Stomach (tissue), 9 donors: ENCODE results near the gene MYOG. TPM values are rescaled to one million over a fixed set of nuclear protein-coding genes. Genes with fewer than 3 reads are reported as not detected.

Experiments used
- DNase-seq, 2 donors: peaks; one replicate each; pipeline versions ENCODE4 v3.0.0 to v3.0.0-alpha.2; 2013 to 2019
- H3K27ac ChIP-seq, 5 donors: fragments of 200-600 bp in 4 of 5; sonication (generic) in 4 of 5; one replicate each; pipeline ENCODE4 v1.5.1; 2013 to 2019; ENCODE audit warnings: mild to moderate bottlenecking in 1 of 5, moderate library complexity in 1 of 5
- H3K27me3 ChIP-seq, 3 donors: fragments of 200-600 bp; sonication (generic); one replicate each; pipeline ENCODE4 v1.5.1; 2017 to 2019; ENCODE audit warnings: mixed run types in 1 of 3
- H3K36me3 ChIP-seq, 4 donors: fragments of 200-600 bp; sonication (generic); 1 replicate in 3 of 4; 2 replicates in 1 of 4; pipeline ENCODE4 v1.5.1; 2016 to 2019
- H3K4me1 ChIP-seq, 4 donors: fragments of 200-600 bp; sonication (generic); one replicate each; pipeline ENCODE4 v1.5.1; 2016 to 2019
- H3K4me3 ChIP-seq, 4 donors: fragments of 200-600 bp; sonication (generic) in 3 of 4; one replicate each; pipeline ENCODE4 v1.5.1; 2016 to 2019; ENCODE audit warnings: mild to moderate bottlenecking in 1 of 4
- H3K9me3 ChIP-seq, 4 donors: fragments of 200-600 bp; sonication (generic); one replicate each; pipeline ENCODE4 v1.5.1; 2016 to 2019
- EP300 ChIP-seq: sonication (generic); formaldehyde crosslinking; IDR thresholded peaks from one replicate; pipeline ENCODE4 v1.6.1; 2017; ENCODE audit warnings: antibody characterized with exemption
- POLR2A ChIP-seq, 4 donors: fragments of 450-650 bp; IDR thresholded peaks; one replicate each; pipeline ENCODE4 v1.6.1; 2016; ENCODE audit warnings: antibody characterized with exemption in 4 of 4, control low read depth in 2 of 4, mild to moderate bottlenecking in 1 of 4, moderate library complexity in 1 of 4
- POLR2AphosphoS5 ChIP-seq, 3 donors: sonication (generic); formaldehyde crosslinking; IDR thresholded peaks; one replicate each; pipeline ENCODE4 v1.6.1; 2016; ENCODE audit warnings: antibody characterized with exemption in 3 of 3
- WGBS, 5 donors: extraction: QIAGEN DNeasy Blood & Tissue Kit in 3 of 5; methylation state at CpG; one replicate each; pipeline versions ENCODE4 v1.1.5 to v1.1.7; 2013 to 2018; 5-methylcytosine and 5-hydroxymethylcytosine counted together
- intact Hi-C: fragments of 100-400 bp; cut with DNase I; formaldehyde crosslinking; loops from one replicate; pipeline ENCODE4 v1.15.1; 2023; ENCODE audit warnings: low total_unique reads
- polyA plus RNA-seq, 3 donors: library from polyadenylated mRNA; stranded (reverse); fragments of 200-250 nt; gene quantifications; one replicate each; pipeline ENCODE4 v1.2.3, GENCODE V29; 2013
- total RNA-seq, 5 donors: library from RNA; depleted of rRNA; stranded (reverse); fragments of >200 nt; gene quantifications; one replicate each; pipeline versions ENCODE4 v1.1.0 to v1.2.3, GENCODE V29; 2014 to 2016
- TF ChIP-seq, protein P1 (sequence below), 7 experiments: fragments of 450-650 bp in 4 of 7; fragments of 200-600 bp in 3 of 7; sonication (generic) in 3 of 7; IDR thresholded peaks; one replicate each; pipeline ENCODE4 v1.5.1; 2016 to 2019; ENCODE audit warnings: antibody characterized with exemption in 7 of 7, control low read depth in 2 of 7, mild to moderate bottlenecking in 1 of 7
- donor health status: healthy with polysubstance abuse.
- donor health status: Bipolar disorder and iron deficiency.
- donor health status: healthy.

The MYOG gene
- total and polyA plus RNA-seq, 8 donors: not detected

DNA sequence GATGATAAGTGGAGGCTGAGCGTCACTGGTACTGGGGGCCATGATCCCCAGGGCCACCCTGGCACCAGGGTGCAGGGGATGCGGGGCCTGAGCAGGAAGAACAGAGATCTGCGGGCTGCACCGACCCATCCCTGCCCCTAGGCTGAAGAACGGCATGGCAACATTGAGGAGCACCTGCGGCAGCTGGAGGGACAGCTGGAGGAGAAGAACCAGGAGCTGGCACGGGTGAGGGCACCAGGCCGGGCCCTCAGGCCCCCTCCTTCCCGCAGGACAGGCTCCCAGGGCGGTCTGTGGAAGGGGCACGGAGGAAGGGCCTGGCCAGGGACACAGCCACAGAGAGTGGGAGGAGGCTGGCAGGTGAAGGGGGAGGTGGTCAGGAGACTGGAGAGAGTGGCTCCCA is 37.7 kb downstream of the MYOG start:
- H3K4me3 ChIP-seq: no peak overlapping the region
- intact Hi-C loops: no loop called here
- 83 to 92% (median 87%) methylated on average over 10 to 11 of the region's 11 CpGs for WGBS, 5 donors

DNA sequence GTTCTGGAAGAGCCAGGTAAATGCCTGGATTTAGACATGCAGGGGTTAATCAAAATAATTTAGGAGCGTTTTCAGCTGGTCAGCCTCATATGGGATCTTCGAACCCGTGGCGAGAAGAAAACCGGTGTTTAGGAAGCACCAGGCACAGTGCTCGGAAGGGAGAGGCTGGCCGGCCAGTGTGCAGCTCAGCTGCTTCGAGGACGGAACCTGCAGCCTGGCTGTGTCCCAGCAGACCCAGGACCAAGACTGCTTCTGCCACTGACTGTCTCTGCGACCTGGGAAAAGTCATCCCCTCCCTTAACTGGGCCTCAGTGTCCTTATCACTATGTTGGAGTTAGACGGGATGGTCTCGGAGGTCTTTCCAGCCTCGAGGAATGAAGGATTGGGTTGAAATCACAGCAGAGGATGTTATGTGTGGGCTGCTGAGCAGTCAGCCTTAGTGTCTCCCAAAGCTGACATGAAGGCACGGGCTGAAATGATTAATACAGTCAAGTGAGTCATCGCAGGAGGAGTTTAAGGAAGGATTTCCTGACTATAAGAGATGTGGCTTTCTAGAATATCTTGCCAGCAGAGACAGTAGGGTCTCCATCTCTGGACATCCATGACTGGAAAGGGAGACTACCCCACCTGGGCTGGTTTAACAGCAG is 38.7 kb downstream of the MYOG start:
- Histone ChIP-seq H3K9me3 (no peaks in the 10 kb centered on the region), H3K27me3 (peaks cover 0 to 31% (median 4%) of the 10 kb centered on the region in 3 donors), H3K4me1 (peaks cover 0 to 6% (median 2%) of the 10 kb centered on the region in 4 donors), H3K27ac (no peak overlapping the region), H3K4me3 (no peak overlapping the region), H3K36me3 (no peaks in the 10 kb centered on the region)
- TF ChIP-seq, protein P1, sequence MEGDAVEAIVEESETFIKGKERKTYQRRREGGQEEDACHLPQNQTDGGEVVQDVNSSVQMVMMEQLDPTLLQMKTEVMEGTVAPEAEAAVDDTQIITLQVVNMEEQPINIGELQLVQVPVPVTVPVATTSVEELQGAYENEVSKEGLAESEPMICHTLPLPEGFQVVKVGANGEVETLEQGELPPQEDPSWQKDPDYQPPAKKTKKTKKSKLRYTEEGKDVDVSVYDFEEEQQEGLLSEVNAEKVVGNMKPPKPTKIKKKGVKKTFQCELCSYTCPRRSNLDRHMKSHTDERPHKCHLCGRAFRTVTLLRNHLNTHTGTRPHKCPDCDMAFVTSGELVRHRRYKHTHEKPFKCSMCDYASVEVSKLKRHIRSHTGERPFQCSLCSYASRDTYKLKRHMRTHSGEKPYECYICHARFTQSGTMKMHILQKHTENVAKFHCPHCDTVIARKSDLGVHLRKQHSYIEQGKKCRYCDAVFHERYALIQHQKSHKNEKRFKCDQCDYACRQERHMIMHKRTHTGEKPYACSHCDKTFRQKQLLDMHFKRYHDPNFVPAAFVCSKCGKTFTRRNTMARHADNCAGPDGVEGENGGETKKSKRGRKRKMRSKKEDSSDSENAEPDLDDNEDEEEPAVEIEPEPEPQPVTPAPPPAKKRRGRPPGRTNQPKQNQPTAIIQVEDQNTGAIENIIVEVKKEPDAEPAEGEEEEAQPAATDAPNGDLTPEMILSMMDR (IDR thresholded peaks at IDR 0.05): no peak
- TF ChIP-seq POLR2A (IDR thresholded peaks at IDR 0.05) (no peak), POLR2AphosphoS5 (IDR thresholded peaks at IDR 0.05) (no peak), EP300 (no peak)
- WGBS, 5 donors: 59 to 67% (median 62%) methylated on average over 15 of the region's 15 CpGs
- DNase-seq: peak in 1 of 2 donors; percentile 67
- intact Hi-C loops: no loop called here

More for the DNA sequence above, 37.7 kb downstream of the MYOG start:
- TF ChIP-seq POLR2A (IDR thresholded peaks at IDR 0.05) (no peak), POLR2AphosphoS5 (IDR thresholded peaks at IDR 0.05) (no peak)
- H3K36me3 ChIP-seq: no peaks in the 10 kb centered on the region
- H3K4me1 ChIP-seq: peaks cover 0 to 6% (median 2%) of the 10 kb centered on the region in 4 donors
- DNase-seq: no peak
- no peaks in the 10 kb centered on the region for H3K9me3 ChIP-seq
- no peak overlapping the region for H3K27ac ChIP-seq
- H3K27me3 ChIP-seq: peaks cover 0 to 34% (median 4%) of the 10 kb centered on the region in 3 donors

DNA sequence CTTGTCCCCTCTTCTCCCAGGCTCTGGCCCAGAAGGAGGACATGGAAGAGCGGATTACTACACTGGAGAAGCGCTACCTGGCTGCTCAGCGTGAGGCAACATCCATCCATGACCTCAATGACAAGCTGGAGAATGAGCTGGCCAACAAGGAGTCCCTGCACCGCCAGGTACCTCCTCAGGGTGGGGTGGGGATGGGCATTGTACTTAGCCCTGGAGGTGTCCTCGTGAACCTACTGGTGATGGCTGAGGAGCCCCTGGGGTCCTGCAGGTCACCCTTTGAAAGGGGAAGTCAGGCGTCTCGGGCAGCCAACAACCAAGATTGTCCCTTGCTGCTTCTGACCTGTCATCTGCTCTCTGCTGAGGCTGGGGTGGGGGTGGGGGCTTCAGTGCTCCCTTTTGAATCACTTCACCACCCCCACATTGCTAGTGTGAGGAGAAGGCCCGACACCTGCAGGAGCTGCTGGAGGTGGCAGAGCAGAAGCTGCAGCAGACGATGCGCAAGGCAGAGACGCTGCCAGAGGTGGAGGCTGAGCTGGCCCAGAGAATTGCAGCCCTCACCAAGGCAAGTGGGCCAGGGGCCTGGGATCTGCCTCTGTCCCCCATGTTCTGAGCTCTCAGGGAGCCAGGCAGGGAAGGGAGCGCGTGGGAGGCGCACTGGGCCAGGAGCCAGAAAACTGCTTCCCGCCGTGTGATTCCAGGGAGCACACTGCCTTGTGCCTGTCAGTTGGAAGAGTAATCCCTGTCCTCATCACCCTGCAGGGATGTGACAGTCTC is 39.8 kb downstream of the MYOG start:
- WGBS, 5 donors: 74 to 86% (median 83%) methylated on average over 16 of the region's 16 CpGs
- no peaks in the 10 kb centered on the region for H3K36me3 ChIP-seq
- H3K9me3 ChIP-seq: no peaks in the 10 kb centered on the region
- no peak overlapping the region for H3K27ac ChIP-seq
- no peak overlapping the region for H3K4me3 ChIP-seq
- peak in 1 of 2 donors; percentile 57 for DNase-seq
- intact Hi-C loops: no loop called here
- peaks cover 0 to 6% (median 2%) of the 10 kb centered on the region in 4 donors for H3K4me1 ChIP-seq
- peaks cover 0 to 25% (median 4%) of the 10 kb centered on the region in 3 donors for H3K27me3 ChIP-seq
- TF ChIP-seq, protein P1 (IDR thresholded peaks at IDR 0.05): no peak
- TF ChIP-seq EP300 (no peak), POLR2A (IDR thresholded peaks at IDR 0.05) (no peak), POLR2AphosphoS5 (IDR thresholded peaks at IDR 0.05) (no peak)

DNA sequence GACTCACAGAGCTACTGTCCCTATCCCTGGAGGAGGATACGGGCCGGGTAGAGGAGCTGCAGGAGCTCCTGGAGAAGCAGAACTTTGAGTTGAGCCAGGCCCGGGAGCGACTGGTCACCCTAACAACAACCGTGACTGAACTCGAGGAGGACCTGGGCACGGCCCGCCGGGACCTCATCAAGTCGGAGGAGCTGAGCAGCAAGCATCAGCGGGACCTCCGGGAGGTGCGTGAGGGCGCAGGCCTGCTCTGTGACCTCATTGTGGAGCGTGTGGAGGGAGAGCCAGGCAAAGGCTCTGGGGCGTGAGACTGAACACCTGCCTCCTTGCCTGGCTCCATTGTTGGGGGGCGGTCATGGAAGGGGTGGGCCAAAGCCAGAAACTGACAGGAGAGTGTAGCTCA is 40.5 kb downstream of the MYOG start:
- Histone ChIP-seq H3K27ac (no peak overlapping the region), H3K36me3 (no peaks in the 10 kb centered on the region), H3K4me1 (peaks cover 0 to 6% (median 2%) of the 10 kb centered on the region in 4 donors), H3K27me3 (peaks cover 0 to 25% (median 4%) of the 10 kb centered on the region in 3 donors), H3K4me3 (no peak overlapping the region), H3K9me3 (no peaks in the 10 kb centered on the region)
- intact Hi-C loops: no loop called here
- TF ChIP-seq POLR2AphosphoS5 (IDR thresholded peaks at IDR 0.05) (no peak), EP300 (no peak), POLR2A (IDR thresholded peaks at IDR 0.05) (no peak)
- no peak for DNase-seq
- WGBS, 5 donors: 86 to 92% (median 92%) methylated on average over 17 of the region's 17 CpGs

DNA sequence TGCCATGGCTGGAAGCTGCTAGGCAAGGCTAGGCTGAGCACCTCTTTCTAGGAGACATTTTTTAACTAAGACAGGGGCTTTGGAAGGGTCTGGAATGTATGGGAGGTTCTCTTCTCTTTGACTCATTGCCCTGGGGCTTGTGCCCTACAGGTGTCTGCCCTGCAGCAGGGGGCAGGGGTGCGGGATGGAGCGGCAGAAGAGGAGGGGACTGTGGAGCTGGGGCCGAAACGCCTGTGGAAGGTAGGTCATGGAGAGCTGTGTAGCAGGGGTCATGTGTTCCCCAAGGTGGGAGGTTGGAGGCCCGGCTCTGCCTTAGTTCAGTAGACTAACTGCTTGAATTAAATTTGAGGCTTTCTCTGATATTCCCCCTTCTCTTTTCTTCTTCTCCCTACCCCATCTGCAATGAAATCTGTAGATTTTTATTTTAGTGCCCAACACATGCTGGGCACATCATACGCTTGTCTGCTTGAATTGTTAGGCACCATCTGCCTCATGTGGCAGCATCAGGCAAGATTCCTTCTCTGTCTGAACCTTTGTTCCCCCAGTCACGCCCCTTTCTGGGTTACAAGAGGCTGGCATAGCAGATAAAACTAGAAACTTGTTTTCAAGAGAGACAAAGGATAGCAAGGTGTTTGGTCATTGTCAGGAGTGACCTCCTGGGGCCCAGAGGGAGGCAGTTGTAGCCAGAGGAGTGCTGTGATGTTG is 41.1 kb downstream of the MYOG start:
- DNase-seq: no peak
- intact Hi-C loops: no loop called here
- H3K4me1 ChIP-seq: peaks cover 0 to 6% (median 2%) of the 10 kb centered on the region in 4 donors
- H3K27me3 ChIP-seq: peaks cover 0 to 23% (median 4%) of the 10 kb centered on the region in 3 donors
- TF ChIP-seq POLR2A (IDR thresholded peaks at IDR 0.05) (no peak), EP300 (no peak), POLR2AphosphoS5 (IDR thresholded peaks at IDR 0.05) (no peak)
- TF ChIP-seq, protein P1 (IDR thresholded peaks at IDR 0.05): no peak
- no peak overlapping the region for H3K27ac ChIP-seq
- no peak overlapping the region for H3K4me3 ChIP-seq
- 83 to 86% (median 85%) methylated on average over 7 of the region's 7 CpGs for WGBS, 5 donors
- no peaks in the 10 kb centered on the region for H3K36me3 ChIP-seq
- H3K9me3 ChIP-seq: no peaks in the 10 kb centered on the region
